Measurements from ENCODE around the gene EIF4B.

- TF ChIP-seq EZH2phosphoT487 (IDR thresholded peaks at IDR 0.05; ENCODE audit: unreplicated experiment) (no peak), CTCF (conservative IDR thresholded peaks at IDR 0.05; ENCODE audit: low read depth in 2 of 2) (no peak), EZH2 (IDR thresholded peaks at IDR 0.05; ENCODE audit: low read depth, unreplicated experiment) (no peak), POLR2AphosphoS5 (IDR thresholded peaks at IDR 0.05; ENCODE audit: low read depth) (no peak), CREB1 (CRISPR knock-in tag; IDR thresholded peaks at IDR 0.05; ENCODE audit: low read depth) (no peak)
These were observed 76.5 kb downstream of the EIF4B start for GRCh38 chr12:53082637-53083175.
